ENCODE data around the gene TMEM145.

The TMEM145 gene

GRCh38 chr19:42278452-42279154, 34.5 kb upstream of the TMEM145 start:
- DNase-seq (ENCODE audit: low spot score): no peak

- no peak for DNase-seq (ENCODE audit: low spot score)
These were observed 33.8 kb upstream of the TMEM145 start for GRCh38 chr19:42279155-42279901.

- peak; percentile 87 for DNase-seq (ENCODE audit: low spot score)
These were observed 33.0 kb upstream of the TMEM145 start for GRCh38 chr19:42279902-42280814.

GRCh38 chr19:42280815-42281145, 32.3 kb upstream of the TMEM145 start:
- DNase-seq (ENCODE audit: low spot score): no peak

GRCh38 chr19:42281146-42281826, 31.8 kb upstream of the TMEM145 start:
- no peak for DNase-seq (ENCODE audit: low spot score)

GRCh38 chr19:42281827-42282762, 31.0 kb upstream of the TMEM145 start:
- no peak for DNase-seq (ENCODE audit: low spot score)

- DNase-seq (ENCODE audit: low spot score): no peak
These were observed 30.3 kb upstream of the TMEM145 start for GRCh38 chr19:42282819-42283187.

- peak; percentile 97 for DNase-seq (ENCODE audit: low spot score)
These were observed 29.7 kb upstream of the TMEM145 start for GRCh38 chr19:42283188-42284065.

GRCh38 chr19:42284066-42284501, 29.0 kb upstream of the TMEM145 start:
- peak; percentile 89 for DNase-seq (ENCODE audit: low spot score)

GRCh38 chr19:42284591-42285341, 28.3 kb upstream of the TMEM145 start:
- DNase-seq (ENCODE audit: low spot score): no peak

- DNase-seq (ENCODE audit: low spot score): no peak
These were observed 27.6 kb upstream of the TMEM145 start for GRCh38 chr19:42285541-42285941.

GRCh38 chr19:42285988-42286348, 27.1 kb upstream of the TMEM145 start:
- no peak for DNase-seq (ENCODE audit: low spot score)

GRCh38 chr19:42286349-42287016, 26.6 kb upstream of the TMEM145 start:
- no peak for DNase-seq (ENCODE audit: low spot score)

GRCh38 chr19:42287017-42287826, 25.9 kb upstream of the TMEM145 start:
- DNase-seq (ENCODE audit: low spot score): no peak

GRCh38 chr19:42287827-42288107, 25.3 kb upstream of the TMEM145 start:
- DNase-seq (ENCODE audit: low spot score): no peak

GRCh38 chr19:42288387-42288786, 24.7 kb upstream of the TMEM145 start:
- no peak for DNase-seq (ENCODE audit: low spot score)

- no peak for DNase-seq (ENCODE audit: low spot score)
These were observed 24.1 kb upstream of the TMEM145 start for GRCh38 chr19:42288881-42289555.

Data from CD4-positive, alpha-beta T cell treated with Interleukin-6 at 100 ng/mL for 8 hours (primary cell).